CD14-positive monocyte (primary cell): ENCODE data around the gene DUSP11. TPM values are rescaled to one million over a fixed set of nuclear protein-coding genes. Genes with fewer than 3 reads are reported as not detected.

Experiments
- DNase-seq, 3 donors: peaks; one replicate each; pipeline ENCODE4 v3.0.0-alpha.2; 2011 to 2022
- H2AFZ ChIP-seq: 2 replicates; pipeline ENCODE4 v1.6.0; 2012; ENCODE audit warnings: mild to moderate bottlenecking, low read depth, low read length, inconsistent platforms; ENCODE audit not compliant: insufficient read depth, poor library complexity, severe bottlenecking
- H3K27ac ChIP-seq, 2 donors: 1 replicate in 1 of 2; 2 replicates in 1 of 2; pipeline ENCODE4 v1.5.1; 2012 to 2013; ENCODE audit warnings: low read length in 2 of 2, control low read depth in 1 of 2, inconsistent platforms in 1 of 2, low read depth in 1 of 2, mild to moderate bottlenecking in 1 of 2
- H3K27me3 ChIP-seq, 2 donors: one replicate each; pipeline versions ENCODE4 v1.6.0 to v1.6.1; 2011 to 2013; ENCODE audit warnings: low read length in 2 of 2; ENCODE audit not compliant: control insufficient read depth in 2 of 2, insufficient read depth in 2 of 2
- H3K36me3 ChIP-seq, 2 donors: replicated peaks in 1 of 2; 1 replicate in 1 of 2; 2 replicates in 1 of 2; pipeline versions ENCODE4 v1.5.1 to v1.6.1; 2012 to 2013; ENCODE audit warnings: low read length in 2 of 2, control low read depth in 1 of 2, inconsistent platforms in 1 of 2, mild to moderate bottlenecking in 1 of 2; ENCODE audit not compliant: insufficient read depth in 2 of 2, control insufficient read depth in 1 of 2
- H3K4me1 ChIP-seq, 2 donors: 1 replicate in 1 of 2; 2 replicates in 1 of 2; pipeline versions ENCODE4 v1.5.1 to v1.6.1; 2012 to 2013; ENCODE audit warnings: low read length in 2 of 2, control low read depth in 1 of 2, inconsistent platforms in 1 of 2, mild to moderate bottlenecking in 1 of 2, moderate library complexity in 1 of 2; ENCODE audit not compliant: insufficient read depth in 2 of 2, control insufficient read depth in 1 of 2
- H3K4me2 ChIP-seq: replicated peaks from 2 replicates; pipeline ENCODE3; 2012; ENCODE audit warnings: low read length, moderate library complexity, mild to moderate bottlenecking; ENCODE audit not compliant: poor library complexity, severe bottlenecking; ENCODE audit errors: extremely low read depth
- H3K4me3 ChIP-seq, 3 experiments: fragments of 200-600 bp in 1 of 3; sonication (generic) in 1 of 3; replicated peaks in 1 of 3; 1 replicate in 2 of 3; 2 replicates in 1 of 3; pipeline ENCODE4 v1.5.1; 2011 to 2013; ENCODE audit warnings: low read length in 3 of 3, mild to moderate bottlenecking in 3 of 3, control low read depth in 2 of 3, low read depth in 2 of 3, inconsistent platforms in 1 of 3, moderate library complexity in 1 of 3
- H3K79me2 ChIP-seq: 2 replicates; pipeline ENCODE4 v1.6.0; 2012; ENCODE audit warnings: mild to moderate bottlenecking, control low read depth, inconsistent platforms, low read length, moderate library complexity; ENCODE audit not compliant: insufficient read depth
- H3K9ac ChIP-seq: 2 replicates; pipeline ENCODE4 v1.6.0; 2017; ENCODE audit warnings: low read length, mild to moderate bottlenecking; ENCODE audit not compliant: insufficient read depth, poor library complexity, severe bottlenecking
- H3K9me3 ChIP-seq, 2 donors: replicated peaks in 1 of 2; 1 replicate in 1 of 2; 2 replicates in 1 of 2; pipeline versions ENCODE4 v1.5.1 to v1.6.1; 2012 to 2013; ENCODE audit warnings: low read length in 2 of 2, control low read depth in 1 of 2; ENCODE audit not compliant: control insufficient read depth in 1 of 2, insufficient read depth in 1 of 2
- H4K20me1 ChIP-seq: 2 replicates; pipeline ENCODE4 v1.6.0; 2012; ENCODE audit warnings: mild to moderate bottlenecking, low read length, control low read depth, moderate library complexity; ENCODE audit not compliant: insufficient read depth
- H3K27ac Mint-ChIP-seq, 7 donors: one replicate each; pipeline ENCODE4 v1.8.0; 2020; ENCODE audit warnings: mild to moderate bottlenecking in 7 of 7, mixed read lengths in 7 of 7, moderate library complexity in 6 of 7, inconsistent platforms in 2 of 7
- H3K27me3 Mint-ChIP-seq, 3 donors: one replicate each; pipeline ENCODE4 v1.8.0; 2021 to 2022; ENCODE audit warnings: low read depth in 3 of 3, mild to moderate bottlenecking in 3 of 3, mixed read lengths in 3 of 3, moderate library complexity in 3 of 3, inconsistent platforms in 1 of 3
- H3K36me3 Mint-ChIP-seq, 2 donors: one replicate each; pipeline ENCODE4 v1.8.0; 2020; ENCODE audit warnings: mixed read lengths in 2 of 2, inconsistent platforms in 1 of 2, mild to moderate bottlenecking in 1 of 2
- H3K4me1 Mint-ChIP-seq: one replicate; pipeline ENCODE4 v1.8.0; 2020; ENCODE audit warnings: mild to moderate bottlenecking, mixed read lengths
- H3K4me3 Mint-ChIP-seq, 2 donors: one replicate each; pipeline ENCODE4 v1.8.0; 2020; ENCODE audit warnings: mild to moderate bottlenecking in 2 of 2, mixed read lengths in 2 of 2, moderate library complexity in 1 of 2
- H3K9me3 Mint-ChIP-seq, 7 donors: one replicate each; pipeline ENCODE4 v1.8.0; 2020 to 2022; ENCODE audit warnings: mixed read lengths in 7 of 7, mild to moderate bottlenecking in 6 of 7, moderate library complexity in 6 of 7, inconsistent platforms in 2 of 7
- WGBS: methylation state at CpG from one replicate; pipeline ENCODE4 v1.1.5; 2013; ENCODE audit warnings: missing lambda C conversion rate; ENCODE audit not compliant: insufficient coverage; 5-methylcytosine and 5-hydroxymethylcytosine counted together
- intact Hi-C, 2 donors: fragments of 100-400 bp; cut with micrococcal nuclease; formaldehyde crosslinking; loops; one replicate each; pipeline versions ENCODE4 v1.15.0 to v1.15.1; 2023
- polyA plus RNA-seq, 3 donors: library from polyadenylated mRNA; depleted of rRNA in 1 of 3; unstranded in 2 of 3; stranded (reverse) in 1 of 3; fragments of 300-500 nt in 2 of 3; fragments of >200 nt in 1 of 3; fragmentation: Illumina TruSeq in 2 of 3; gene quantifications; 1 replicate in 2 of 3; 2 replicates in 1 of 3; pipeline ENCODE4 v1.2.3, GENCODE V29; 2012 to 2021
- TF ChIP-seq, protein P1 (sequence below): fragments of 200-600 bp; IDR thresholded peaks from one replicate; pipeline ENCODE4 v1.8.0; 2022; ENCODE audit warnings: antibody characterized with exemption, mild to moderate bottlenecking

DUSP11 gene
- polyA plus RNA-seq, 3 donors: 9.9 to 25.7 (median 23.1) TPM

DNA sequence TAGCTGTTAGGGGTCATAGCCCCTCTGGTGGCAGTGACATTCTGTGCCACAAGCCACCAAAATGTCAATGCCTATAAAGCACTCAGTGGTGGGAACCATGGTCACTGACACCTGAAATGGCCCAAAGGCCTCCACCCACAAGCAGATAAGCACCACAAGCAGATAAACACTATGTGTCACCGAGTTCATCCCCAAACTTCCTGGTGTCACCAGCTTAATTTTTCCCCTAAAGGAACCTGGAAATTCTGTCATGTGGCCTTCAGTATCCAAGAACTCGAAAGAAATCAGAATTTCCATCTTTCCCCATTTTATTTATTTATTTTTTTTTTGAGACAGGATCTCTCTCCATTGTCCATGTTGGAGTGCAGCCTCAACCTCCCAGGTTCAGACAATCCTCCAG lies 39.1 kb downstream of the DUSP11 start:
- Mint-ChIP-seq H3K4me1 (peaks cover 17% of the 10 kb centered on the region), H3K27ac (no peak overlapping the region), H3K36me3 (peaks cover 18 to 32% of the 10 kb centered on the region in 2 donors), H3K27me3 (peaks cover 0 to 5% (median 5%) of the 10 kb centered on the region in 3 donors), H3K9me3 (peaks cover 2 to 16% (median 12%) of the 10 kb centered on the region in 7 donors), H3K4me3 (no peak overlapping the region)
- peaks cover 12% of the 10 kb centered on the region for H3K79me2 ChIP-seq
- intact Hi-C loops: no loop called here
- WGBS: 100% methylated on average over 1 of the region's 2 CpGs
- H2AFZ ChIP-seq: no peak overlapping the region
- no peak overlapping the region for H3K9ac ChIP-seq
- H3K4me1 ChIP-seq: peaks cover 10 to 14% of the 10 kb centered on the region in 2 donors
- H3K36me3 ChIP-seq: peaks cover 5 to 15% of the 10 kb centered on the region in 2 donors
- TF ChIP-seq, protein P1, sequence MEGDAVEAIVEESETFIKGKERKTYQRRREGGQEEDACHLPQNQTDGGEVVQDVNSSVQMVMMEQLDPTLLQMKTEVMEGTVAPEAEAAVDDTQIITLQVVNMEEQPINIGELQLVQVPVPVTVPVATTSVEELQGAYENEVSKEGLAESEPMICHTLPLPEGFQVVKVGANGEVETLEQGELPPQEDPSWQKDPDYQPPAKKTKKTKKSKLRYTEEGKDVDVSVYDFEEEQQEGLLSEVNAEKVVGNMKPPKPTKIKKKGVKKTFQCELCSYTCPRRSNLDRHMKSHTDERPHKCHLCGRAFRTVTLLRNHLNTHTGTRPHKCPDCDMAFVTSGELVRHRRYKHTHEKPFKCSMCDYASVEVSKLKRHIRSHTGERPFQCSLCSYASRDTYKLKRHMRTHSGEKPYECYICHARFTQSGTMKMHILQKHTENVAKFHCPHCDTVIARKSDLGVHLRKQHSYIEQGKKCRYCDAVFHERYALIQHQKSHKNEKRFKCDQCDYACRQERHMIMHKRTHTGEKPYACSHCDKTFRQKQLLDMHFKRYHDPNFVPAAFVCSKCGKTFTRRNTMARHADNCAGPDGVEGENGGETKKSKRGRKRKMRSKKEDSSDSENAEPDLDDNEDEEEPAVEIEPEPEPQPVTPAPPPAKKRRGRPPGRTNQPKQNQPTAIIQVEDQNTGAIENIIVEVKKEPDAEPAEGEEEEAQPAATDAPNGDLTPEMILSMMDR: no peak
- no peak overlapping the region for H3K27ac ChIP-seq
- H4K20me1 ChIP-seq: no peaks in the 10 kb centered on the region
- DNase-seq: no peak
- no peak overlapping the region for H3K4me2 ChIP-seq
- no peaks in the 10 kb centered on the region for H3K9me3 ChIP-seq
- H3K4me3 ChIP-seq: no peak overlapping the region
- no peaks in the 10 kb centered on the region for H3K27me3 ChIP-seq

DNA sequence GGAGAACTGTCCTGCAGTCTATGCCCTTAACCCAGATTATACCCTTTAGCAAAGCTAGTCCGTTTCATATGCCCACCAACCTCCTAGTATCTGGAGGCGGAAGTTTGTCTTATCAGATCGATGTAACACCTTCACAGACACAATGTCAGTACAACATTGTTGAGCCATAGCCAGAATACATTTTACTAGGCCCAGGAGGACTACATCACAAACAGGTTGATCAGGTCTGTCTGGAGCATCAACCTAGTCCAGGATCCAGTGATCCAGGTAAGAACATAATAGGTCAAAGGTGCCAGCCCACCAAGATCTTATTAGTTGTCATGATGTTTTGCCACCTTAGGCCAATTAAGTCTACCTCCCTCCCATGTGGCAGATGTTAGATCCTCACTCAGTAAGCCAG lies 40.8 kb downstream of the DUSP11 start:
- Histone ChIP-seq H3K4me3 (no peak overlapping the region), H3K27me3 (no peaks in the 10 kb centered on the region), H2AFZ (no peak overlapping the region), H3K79me2 (peaks cover 19% of the 10 kb centered on the region), H3K27ac (no peak overlapping the region), H3K36me3 (peaks cover 6 to 9% of the 10 kb centered on the region in 2 donors), H3K4me1 (peaks cover 10 to 14% of the 10 kb centered on the region in 2 donors), H3K9me3 (no peaks in the 10 kb centered on the region), H4K20me1 (no peaks in the 10 kb centered on the region), H3K4me2 (no peak overlapping the region), H3K9ac (no peak overlapping the region)
- Mint-ChIP-seq H3K27ac (no peak overlapping the region), H3K9me3 (peaks cover 2 to 16% (median 10%) of the 10 kb centered on the region in 7 donors), H3K4me3 (no peak overlapping the region), H3K36me3 (peaks cover 21 to 26% of the 10 kb centered on the region in 2 donors), H3K27me3 (peaks cover 0 to 5% (median 5%) of the 10 kb centered on the region in 3 donors), H3K4me1 (peaks cover 17% of the 10 kb centered on the region)
- 100% methylated on average over 1 of the region's 3 CpGs for WGBS
- intact Hi-C loops: loop anchor here in 1 of 2 donors (5.0 kb wide), 1 partner anchor 507 kb away; the partner anchor contains the start of genes CCT7 and PRADC1
- TF ChIP-seq, protein P1: no peak
- DNase-seq: no peak
